NCI-H446 treated with DMSO at 0.1 percent for 48 hours (cell line): ENCODE results near the gene PTCH1.

ENCODE experiments used
- DNase-seq: peaks from one replicate; lab custom pipeline; 2025; lab: John Stamatoyannopoulos, UW

The PTCH1 gene

DNA sequence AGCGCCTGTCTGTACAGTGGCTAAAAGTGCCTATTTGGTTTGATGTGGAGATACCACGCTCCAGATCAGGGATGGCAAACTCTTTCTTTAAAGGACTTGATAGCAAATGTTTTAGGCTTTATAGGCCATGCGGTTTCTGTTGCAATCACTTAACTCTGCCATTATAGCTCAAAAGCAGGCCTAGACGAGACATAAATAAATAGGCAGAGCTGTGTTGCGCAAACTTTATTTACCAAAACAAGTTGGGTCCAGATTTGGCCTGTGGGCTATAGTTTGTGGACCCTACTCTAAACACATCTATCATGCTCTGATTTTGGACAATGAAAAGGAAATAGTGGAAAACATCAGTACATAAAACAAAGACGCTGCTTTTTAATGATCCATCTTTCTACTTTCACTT lies 79.2 kb downstream of the PTCH1 start:
- no peak for DNase-seq

DNA sequence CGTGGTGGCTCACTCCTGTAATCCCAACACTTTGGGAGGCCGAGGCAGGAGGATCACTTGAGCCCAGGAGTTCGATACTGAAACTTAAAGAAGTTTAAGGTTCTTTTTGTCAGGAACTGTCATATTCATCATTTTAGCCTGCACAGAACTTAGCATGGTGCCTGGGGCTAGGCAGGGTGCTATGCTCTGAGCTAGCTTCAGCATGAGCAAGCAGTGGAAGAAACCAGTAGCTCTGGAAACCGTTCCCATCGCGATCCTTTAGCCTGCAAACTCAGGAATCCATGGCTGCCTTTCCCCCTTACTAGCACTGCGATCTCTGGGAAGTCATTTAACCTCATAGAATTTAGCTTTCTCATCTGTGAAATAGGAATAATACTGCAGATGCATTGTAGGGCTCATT lies 80.4 kb downstream of the PTCH1 start:
- no peak for DNase-seq

DNA sequence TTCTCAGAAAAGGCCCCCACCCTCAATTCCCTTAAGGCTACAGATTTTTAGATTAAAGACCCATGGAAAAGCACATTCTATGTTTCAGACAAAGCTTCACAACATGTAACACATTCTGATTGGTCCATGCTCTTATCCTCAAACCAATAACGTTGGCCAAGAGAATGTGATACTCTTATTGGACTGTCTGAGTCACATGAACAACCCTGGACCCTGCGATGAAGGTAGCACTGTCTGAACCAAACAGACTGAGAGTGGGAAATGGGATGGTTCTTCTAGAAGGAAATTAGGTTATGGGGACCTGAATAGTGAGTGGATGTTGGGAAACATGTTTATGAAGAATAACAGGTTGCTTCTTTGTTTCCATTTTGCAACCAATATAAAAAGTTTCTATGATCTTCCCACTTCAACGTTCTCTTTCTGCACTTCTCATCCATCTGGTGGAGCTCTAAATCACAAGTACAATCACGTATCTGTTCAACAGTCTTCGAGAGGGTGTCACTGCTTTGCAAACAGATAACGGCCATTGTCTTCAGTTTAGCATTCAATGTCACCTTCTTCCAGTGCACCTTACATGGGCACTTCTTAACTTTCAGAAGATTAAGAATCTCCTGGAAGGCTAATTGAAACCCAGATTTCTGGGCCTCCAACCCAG lies 81.6 kb downstream of the PTCH1 start:
- no peak for DNase-seq

DNA sequence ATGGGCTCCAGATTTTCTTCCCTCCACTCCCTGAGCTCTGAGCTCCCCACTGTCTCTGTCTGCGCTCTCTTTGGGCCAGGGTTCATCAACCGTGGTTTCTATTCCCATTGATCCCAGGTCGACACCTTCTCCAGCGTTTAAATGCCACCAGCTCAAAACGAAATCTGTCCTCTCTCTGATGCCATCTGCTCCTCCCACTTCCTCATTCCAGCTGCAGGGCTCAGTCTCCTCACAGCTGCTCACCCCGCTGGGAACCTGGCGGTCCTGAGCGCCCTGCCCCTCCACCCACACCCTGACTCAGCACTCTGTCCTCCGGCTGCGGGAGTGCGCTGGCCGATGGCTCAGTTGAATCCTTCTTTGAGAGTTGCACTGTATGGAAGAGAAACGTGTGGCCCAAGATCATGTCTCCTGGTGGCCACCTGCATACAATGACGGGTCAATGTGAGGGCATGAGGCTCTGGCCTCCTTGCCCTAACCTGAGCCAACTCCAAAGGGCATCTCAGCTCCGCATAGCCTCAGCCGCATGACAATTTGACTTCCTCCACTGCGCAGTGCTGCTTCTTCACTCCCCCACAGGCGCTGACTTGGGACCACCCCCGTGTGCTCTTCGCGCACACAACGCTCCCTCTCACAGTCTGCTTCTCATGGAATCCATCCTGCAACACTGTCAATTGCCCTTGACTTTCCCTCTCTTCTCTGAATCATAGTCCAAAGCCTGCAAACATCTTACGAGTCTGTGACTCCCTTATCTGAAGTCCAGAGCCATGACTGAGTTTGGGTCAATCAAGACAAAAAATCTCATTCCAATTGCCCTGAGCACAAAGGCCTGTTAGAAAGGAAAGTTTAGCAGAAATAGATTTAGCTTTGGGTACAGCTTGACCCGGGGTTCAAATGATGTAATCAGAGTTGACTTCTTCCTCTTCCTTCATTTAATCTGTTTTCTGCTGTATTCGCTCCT lies 82.4 kb downstream of the PTCH1 start:
- DNase-seq: no peak

DNA sequence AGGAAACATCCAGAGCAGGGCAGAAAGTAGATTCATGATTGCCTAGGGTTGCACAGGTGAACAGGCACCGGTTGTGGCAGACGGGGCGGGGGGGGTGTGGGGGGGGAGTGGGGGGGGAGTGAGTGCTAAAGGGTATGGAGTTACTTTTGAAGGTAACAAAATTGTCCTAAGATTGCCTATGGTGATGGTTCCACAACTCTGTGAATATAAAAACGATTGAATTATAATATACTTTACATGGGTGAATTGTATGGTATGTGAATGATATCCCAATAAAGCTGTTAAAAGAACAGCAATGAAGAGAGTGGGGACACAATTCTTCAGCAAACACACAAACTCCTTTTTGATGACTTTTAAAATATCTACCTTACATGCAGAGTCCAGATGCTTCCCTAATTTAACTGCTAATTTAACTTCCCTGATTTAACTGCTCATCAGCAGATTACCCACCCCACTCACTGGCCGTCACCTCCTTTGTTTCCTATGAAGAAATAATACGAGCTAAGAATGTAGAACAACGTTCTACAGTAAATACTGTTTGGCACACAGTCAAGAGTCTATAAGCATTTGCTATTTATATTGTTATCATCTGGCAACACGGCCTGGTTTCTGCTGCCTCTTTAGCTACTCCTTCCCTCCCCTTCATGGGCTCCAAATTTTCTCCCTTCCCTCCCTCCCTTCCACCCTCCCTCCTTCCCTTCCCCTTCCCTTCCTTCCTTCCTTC lies 83.5 kb downstream of the PTCH1 start:
- no peak for DNase-seq

DNA sequence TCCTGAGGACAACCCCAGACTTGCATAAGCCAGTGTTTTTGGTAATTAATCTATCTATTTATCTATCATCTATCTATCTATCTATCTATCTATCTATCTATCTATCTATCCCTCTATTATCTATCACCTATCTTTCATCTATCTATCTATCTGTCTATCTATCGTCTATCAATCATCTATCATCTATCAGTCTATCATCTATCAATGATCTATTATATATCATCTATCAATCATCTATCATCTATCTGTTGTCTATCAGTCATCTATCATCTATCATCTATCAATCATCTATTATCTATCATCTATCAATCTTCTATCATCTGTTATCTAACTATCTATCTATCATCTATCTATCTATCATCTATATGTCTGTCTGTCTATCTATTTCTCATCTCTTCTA lies 85.5 kb downstream of the PTCH1 start:
- no peak for DNase-seq

DNA sequence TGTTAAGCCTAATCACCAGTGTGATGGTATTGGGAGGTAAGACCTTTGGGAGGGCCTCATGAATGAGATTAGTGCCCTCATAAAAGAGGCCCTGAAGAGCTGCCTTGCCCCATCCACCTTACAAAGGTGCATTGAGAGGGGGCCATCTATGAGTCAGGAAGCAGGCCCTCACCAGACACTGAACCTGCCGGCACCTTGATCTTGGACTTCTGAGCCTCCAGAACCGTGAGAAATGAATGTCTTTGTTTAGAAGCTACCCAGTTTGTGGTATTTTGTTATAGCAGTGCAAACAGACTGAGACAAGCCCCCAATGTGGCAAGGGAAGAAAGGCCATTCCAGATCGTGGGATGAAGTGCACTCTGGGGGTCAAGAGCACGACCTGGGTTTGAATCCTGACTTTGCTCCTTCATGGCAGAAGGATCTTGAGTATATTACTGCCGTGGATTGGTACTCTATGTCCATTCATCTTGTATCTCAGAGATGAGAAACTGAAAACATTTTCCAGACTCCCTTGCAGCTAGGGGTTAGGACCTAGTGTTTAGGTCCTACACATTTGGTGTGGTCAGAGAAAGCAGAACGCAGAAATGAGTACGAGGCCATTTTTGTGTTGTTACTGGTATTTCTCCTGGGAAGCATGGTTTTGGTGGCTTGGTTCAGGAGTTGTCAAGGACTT lies 86.7 kb downstream of the PTCH1 start:
- no peak for DNase-seq

DNA sequence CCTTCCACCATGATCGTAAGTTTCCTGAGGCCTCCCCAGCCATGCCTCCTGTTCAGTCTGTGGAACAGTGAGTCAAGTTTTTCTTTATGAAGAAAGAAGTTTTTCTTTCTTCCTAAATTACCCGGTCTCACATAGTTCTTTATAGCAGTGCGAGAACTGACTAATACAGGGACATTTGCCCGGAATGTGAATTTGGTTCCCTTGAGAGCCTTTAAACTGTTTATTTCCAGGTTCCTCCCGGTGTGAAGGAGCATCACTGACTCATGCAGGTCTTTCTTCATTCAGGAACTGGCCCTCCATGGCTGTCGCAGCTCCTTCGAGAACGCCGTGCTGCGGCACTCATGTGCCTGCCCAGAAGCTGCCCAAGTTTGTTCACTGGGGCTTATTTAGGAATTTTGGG lies 87.7 kb downstream of the PTCH1 start:
- no peak for DNase-seq

DNA sequence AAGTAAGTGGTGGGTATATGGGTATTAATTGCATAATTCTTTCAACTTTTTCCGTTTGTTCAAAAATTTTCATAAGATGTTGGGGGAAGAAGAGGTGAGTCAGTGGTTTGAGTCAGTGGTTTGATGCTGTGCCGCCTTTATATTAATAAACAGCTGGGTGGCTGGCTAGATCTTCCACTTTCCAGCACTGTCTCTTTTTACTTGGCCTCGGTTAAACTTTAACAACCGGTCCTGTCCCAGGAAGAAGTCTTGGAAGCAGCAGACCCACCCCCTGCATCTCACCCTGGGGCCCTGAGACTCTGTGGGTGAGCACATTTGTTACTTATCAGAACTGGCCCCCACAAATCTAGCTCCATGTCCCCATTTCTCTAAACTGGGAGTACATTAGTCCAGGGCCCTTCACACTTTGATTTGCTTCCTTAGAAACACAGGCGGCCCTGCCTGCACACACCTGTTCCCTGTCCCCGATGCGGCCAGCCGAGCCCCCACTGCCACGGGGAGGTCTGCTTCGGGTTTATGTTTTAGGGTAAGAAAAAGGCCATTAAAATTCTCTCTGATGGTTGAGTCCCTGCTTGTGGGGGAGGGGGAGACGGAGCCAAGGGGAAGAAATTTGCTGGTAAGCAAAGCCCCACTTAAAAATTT lies 90.7 kb downstream of the PTCH1 start:
- DNase-seq: no peak

DNA sequence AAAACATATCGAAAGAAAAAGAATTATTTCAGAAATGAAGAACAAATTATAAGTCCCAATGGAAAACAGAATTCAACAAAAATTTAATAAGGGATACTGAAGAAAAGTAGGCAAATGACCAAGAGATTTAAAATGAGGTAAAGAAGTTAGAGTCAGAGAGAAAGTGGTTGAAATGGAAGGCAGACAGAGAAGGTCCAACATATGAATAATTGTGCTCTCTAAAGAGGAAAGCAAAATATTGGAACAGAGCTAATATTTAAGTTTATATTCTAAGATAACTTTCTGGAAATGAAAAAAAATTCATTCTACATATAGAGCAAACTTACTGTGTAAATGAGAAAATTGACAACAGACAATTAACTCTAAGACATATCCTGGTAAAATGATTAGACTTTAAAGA lies 94.1 kb downstream of the PTCH1 start:
- no peak for DNase-seq

DNA sequence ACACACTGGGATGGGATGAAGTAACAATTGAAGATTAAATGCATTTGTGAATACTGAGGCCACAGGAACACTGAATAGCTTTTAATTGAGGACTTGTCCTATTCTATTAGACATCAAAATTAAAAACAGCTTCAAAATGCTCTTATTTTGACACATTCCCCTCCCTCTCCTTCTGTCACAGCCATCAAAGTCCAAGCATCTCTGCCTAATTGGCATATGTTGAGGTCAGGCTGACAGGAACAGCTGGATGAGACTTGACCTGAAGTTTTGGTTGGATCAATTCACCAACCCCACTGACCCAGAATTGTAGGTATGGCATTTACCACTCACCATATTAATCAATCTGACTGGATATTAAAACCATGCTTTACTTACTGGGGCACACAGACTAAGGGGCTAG lies 96.3 kb downstream of the PTCH1 start:
- DNase-seq: no peak

DNA sequence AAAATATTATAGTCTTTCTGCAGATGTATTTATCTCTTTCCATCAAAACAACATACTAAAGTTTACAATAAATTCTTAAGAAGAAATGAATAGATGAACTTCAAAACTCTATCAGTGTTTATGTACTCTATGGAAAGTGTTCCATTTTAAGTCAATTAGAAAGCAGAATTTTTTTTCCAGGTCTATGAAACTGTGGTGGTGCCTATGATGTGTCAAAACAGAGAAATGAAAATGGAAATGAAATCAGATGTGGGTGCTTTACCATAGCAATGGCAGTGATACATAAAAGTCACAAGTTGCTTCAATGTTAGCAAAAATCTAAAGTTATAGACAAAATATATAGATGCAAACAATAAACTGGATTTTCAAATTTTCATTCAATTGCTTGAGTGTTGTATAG lies 97.3 kb downstream of the PTCH1 start:
- no peak for DNase-seq

DNA sequence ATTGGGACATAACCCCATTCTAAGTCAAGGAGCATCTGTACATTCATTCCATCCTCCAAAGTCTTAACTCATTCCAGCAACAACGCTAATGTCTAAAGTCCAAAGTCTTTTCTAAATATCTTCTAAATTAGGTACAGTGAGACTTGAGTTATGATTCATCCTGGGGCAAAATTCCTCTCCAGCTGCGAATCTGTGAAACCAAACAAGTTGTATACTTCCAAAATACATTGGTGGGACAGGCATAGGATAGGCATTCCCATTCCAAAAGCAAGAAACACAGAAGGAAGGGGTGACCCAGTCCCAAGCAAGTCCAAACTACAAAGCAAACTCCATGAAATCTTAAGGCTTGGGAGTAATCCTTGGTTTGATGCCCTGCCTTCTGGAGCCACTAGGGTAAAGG lies 101.6 kb downstream of the PTCH1 start:
- no peak for DNase-seq

DNA sequence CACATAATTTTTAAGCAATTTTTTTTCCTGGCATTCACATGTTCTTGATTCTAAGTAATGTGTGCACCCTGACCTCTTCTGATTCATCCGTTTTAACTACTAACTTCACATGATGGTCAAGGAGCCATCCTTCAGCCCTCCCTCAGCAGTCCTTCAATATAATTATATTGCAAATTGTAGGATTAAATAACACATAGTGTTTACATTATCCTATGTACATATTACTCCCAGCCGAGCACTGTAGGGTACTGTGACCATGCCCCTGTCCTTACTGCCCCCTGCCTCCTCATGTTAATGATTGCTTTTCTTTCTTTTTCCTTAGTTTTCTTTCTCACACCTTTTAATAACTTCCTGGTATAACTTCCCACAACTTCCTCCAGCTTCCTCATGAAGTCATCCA lies 103.0 kb downstream of the PTCH1 start:
- no peak for DNase-seq

DNA sequence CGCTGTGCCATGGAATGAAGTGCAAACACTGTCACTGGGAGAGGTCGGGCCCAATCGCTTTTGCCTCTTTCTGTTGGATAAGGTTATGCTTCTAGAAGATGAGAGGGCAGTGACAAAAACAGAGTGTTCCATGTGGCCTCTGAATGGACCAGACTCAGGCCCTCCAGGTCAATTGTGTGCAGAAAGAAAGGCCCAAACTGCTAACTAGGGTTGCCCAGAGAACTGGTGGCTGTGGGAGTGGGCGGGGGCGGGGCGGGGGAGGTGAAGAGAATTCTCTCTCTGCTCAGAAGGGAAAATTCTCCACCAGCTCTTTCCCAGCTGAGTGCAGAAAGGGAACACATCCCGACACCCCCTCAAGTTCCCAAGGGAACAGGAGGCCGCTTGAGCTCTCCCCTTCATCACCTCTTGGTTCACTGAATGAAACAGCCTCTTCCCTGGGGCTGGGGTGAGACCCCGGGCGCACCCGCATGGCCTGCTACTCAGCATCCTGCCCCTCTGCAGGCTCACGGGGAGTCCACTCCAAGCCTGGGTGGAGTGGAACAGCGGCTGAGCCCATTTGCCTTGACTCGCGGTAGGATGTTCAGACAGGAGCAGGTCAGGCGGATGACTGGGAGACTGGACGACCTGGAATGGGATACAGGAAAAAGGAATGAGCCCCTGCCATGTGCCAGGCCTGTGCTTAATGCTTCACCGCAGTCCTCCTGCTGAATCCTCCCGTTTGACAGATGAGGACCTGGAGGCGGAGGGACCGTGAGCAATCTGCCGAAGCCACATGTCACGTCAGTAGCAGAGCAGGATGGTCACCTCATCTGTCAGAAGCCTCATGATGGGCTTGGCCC lies 105.5 kb downstream of the PTCH1 start:
- DNase-seq: no peak

DNA sequence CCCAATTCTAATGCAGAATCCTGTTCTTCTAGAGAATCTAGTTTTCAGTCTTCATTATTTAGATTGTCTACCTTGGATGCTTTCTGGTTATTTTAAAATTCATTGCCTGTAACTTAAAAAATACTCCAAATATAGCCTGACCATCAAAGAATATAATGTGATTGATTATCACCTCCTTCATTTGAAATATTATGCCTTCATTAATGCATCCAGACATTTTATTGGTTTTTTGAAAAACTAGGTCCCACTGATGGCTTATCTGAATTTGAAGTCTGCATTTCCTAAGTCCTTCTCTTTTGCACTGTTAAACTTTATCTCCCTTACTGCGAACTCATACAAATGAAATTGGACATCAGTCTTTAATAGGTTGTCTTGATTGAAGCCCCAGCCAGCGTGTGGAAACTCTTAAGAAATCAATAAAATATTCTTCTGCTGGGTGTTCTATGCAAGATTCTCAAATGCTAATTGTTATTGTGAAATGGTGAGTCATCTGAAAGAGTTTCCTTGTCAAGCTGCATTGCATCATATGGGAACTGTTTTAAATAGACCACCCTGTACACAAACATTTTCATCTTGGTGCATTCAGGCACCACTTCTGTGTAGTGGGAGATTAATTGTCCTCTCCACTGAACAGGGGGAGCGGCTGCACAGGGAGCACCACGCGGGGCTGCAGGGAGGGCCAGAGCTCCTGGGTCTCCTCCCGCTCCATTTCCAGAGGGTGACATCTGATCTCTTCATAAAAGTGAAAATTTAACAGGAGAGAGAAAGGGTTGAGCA lies 106.9 kb downstream of the PTCH1 start:
- DNase-seq: no peak

DNA sequence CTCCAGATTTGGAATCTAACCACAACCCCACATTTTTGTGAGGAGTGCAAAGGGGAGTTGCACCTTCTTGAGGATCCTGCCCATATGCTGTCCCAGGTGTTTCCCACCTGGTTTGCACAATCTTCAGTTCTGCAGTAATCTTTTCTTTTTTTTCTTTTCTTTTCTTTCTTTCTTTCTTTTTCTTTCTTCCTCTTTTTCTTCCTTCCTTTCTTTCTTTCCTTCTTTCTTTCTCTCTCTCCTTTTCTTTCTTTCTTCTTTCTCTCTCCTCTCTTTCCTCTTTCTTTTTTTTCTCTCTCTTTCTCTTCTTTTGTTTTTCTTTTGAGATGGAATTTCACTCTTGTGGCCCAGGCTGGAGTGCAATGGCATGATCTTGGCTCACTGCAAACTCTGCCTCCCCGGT lies 109.2 kb downstream of the PTCH1 start:
- no peak for DNase-seq

DNA sequence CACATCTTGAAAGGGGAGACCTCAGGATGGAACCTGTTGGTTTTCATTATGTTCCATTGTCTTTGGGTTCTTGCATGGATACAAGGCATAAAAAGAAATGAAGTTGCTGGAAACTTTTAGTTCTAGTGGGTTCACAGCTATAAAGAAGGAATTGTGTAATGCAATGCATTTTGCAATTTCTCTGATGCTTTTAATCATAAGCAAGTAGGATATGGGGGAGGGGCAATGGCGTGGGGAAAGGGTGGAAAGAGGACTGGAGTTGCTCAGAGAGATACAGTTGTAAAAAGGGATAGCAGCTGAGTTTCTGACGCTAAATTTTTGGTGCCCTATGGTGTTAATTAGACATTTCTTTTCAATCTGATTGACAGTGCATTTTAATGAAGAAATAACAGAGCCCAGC lies 110.7 kb downstream of the PTCH1 start:
- DNase-seq: no peak

DNA sequence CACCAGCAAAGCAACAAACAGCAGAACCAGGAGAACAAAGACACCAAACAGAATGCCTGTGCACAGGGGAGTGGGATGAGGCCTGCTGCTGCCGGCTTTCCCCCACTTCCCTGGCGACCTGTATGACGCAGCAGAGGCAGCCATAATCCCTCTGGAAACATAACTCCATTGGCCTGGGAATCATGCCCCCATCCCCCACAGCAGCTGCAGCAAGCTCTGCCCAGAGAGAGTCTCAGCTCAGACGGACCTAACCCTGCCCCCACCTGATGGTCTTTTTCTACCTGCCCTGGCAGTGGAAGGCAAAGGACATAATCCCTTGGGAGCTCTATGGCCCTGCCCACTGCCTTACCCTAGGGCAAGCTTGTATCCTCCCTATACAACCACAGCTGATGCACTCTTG lies 117.5 kb downstream of the PTCH1 start:
- no peak for DNase-seq
